ENCODE measurements around the gene VGLL1.

VGLL1 gene

GRCh38 chrX:136538811-136539210 is 6.8 kb downstream of the VGLL1 start:
- H3K9me2 ChIP-seq (replicated peaks; ENCODE audit: insufficient read depth, low read length): no peaks in the 10 kb centered on the region
- TF ChIP-seq EZH2 (optimal IDR thresholded peaks at IDR 0.05; ENCODE audit: low read depth, low read length) (no peak), CTCF (IDR thresholded peaks at IDR 0.05; ENCODE audit: low read length) (no peak), EZH2phosphoT487 (IDR thresholded peaks at IDR 0.05; ENCODE audit: low read length) (no peak)

GRCh38 chrX:136540226-136540625 is 8.2 kb downstream of the VGLL1 start:
- Histone ChIP-seq H3K4me3 (ENCODE audit: low read length) (no peak overlapping the region), H3K79me2 (ENCODE audit: low read length) (no peaks in the 10 kb centered on the region), H3K27ac (ENCODE audit: low read length) (no peak overlapping the region)

More at GRCh38 chrX:136538811-136539210, 6.8 kb downstream of the VGLL1 start:
- Histone ChIP-seq H3K9me3 (replicated peaks; ENCODE audit: insufficient read depth, low read length) (no peaks in the 10 kb centered on the region), H3K79me2 (ENCODE audit: low read length) (no peaks in the 10 kb centered on the region), H3K27me3 (replicated peaks; ENCODE audit: insufficient read depth, low read length) (no peaks in the 10 kb centered on the region), H3K27ac (ENCODE audit: low read length) (no peak overlapping the region), H3K9ac (ENCODE audit: low read length) (no peak overlapping the region), H4K20me1 (ENCODE audit: insufficient read depth, low read length) (no peaks in the 10 kb centered on the region), H3K4me2 (ENCODE audit: low read depth, low read length) (no peak overlapping the region), H3K4me3 (ENCODE audit: low read length) (no peak overlapping the region), H3K36me3 (replicated peaks; ENCODE audit: insufficient read depth, low read length) (no peaks in the 10 kb centered on the region), H2AFZ (ENCODE audit: low read length) (no peak overlapping the region), H3K4me1 (ENCODE audit: low read length) (no peaks in the 10 kb centered on the region), H3F3A (ENCODE audit: insufficient read depth, low read length) (no peaks in the 10 kb centered on the region)
- DNase-seq: no peak

GRCh38 chrX:136541294-136541693 is 9.3 kb downstream of the VGLL1 start:
- H3K9me2 ChIP-seq (replicated peaks; ENCODE audit: insufficient read depth, low read length): no peaks in the 10 kb centered on the region
- TF ChIP-seq EZH2phosphoT487 (IDR thresholded peaks at IDR 0.05; ENCODE audit: low read length) (no peak), CTCF (IDR thresholded peaks at IDR 0.05; ENCODE audit: low read length) (no peak)
- no peak overlapping the region for H3K9ac ChIP-seq (ENCODE audit: low read length)
- H3K4me2 ChIP-seq (ENCODE audit: low read depth, low read length): no peak overlapping the region
- H3K79me2 ChIP-seq (ENCODE audit: low read length): no peaks in the 10 kb centered on the region
- no peak overlapping the region for H2AFZ ChIP-seq (ENCODE audit: low read length)
- H4K20me1 ChIP-seq (ENCODE audit: insufficient read depth, low read length): no peaks in the 10 kb centered on the region
- no peaks in the 10 kb centered on the region for H3K4me1 ChIP-seq (ENCODE audit: low read length)
- no peak overlapping the region for H3K4me3 ChIP-seq (ENCODE audit: low read length)
- H3K36me3 ChIP-seq (replicated peaks; ENCODE audit: insufficient read depth, low read length): no peaks in the 10 kb centered on the region
- DNase-seq: no peak
- no peak overlapping the region for H3K27ac ChIP-seq (ENCODE audit: low read length)
- H3K27me3 ChIP-seq (replicated peaks; ENCODE audit: insufficient read depth, low read length): no peaks in the 10 kb centered on the region
- H3K9me3 ChIP-seq (replicated peaks; ENCODE audit: insufficient read depth, low read length): no peaks in the 10 kb centered on the region
- H3F3A ChIP-seq (ENCODE audit: insufficient read depth, low read length): no peaks in the 10 kb centered on the region

More at GRCh38 chrX:136540226-136540625, 8.2 kb downstream of the VGLL1 start:
- no peak for DNase-seq
- Histone ChIP-seq H3K4me1 (ENCODE audit: low read length) (no peaks in the 10 kb centered on the region), H3K9ac (ENCODE audit: low read length) (no peak overlapping the region), H3F3A (ENCODE audit: insufficient read depth, low read length) (no peaks in the 10 kb centered on the region), H2AFZ (ENCODE audit: low read length) (no peak overlapping the region), H3K36me3 (replicated peaks; ENCODE audit: insufficient read depth, low read length) (no peaks in the 10 kb centered on the region), H4K20me1 (ENCODE audit: insufficient read depth, low read length) (no peaks in the 10 kb centered on the region), H3K4me2 (ENCODE audit: low read depth, low read length) (no peak overlapping the region), H3K9me3 (replicated peaks; ENCODE audit: insufficient read depth, low read length) (no peaks in the 10 kb centered on the region), H3K27me3 (replicated peaks; ENCODE audit: insufficient read depth, low read length) (no peaks in the 10 kb centered on the region), H3K9me2 (replicated peaks; ENCODE audit: insufficient read depth, low read length) (no peaks in the 10 kb centered on the region)
- no peak for TF ChIP-seq EZH2 (optimal IDR thresholded peaks at IDR 0.05; ENCODE audit: low read depth, low read length)
- TF ChIP-seq CTCF (IDR thresholded peaks at IDR 0.05; ENCODE audit: low read length): no peak
- TF ChIP-seq EZH2phosphoT487 (IDR thresholded peaks at IDR 0.05; ENCODE audit: low read length): no peak
